KMS-11 (cell line): ENCODE measurements around the gene ZNF580.

ENCODE experiments used
- H2AFZ ChIP-seq: fragments of 200-600 bp; sonication (generic); 2 replicates; pipeline ENCODE4 v1.6.1; 2016; ENCODE audit warnings: antibody characterized with exemption, mixed run types, low read depth
- H3K27ac ChIP-seq: fragments of 200-600 bp; sonication (generic); 2 replicates; pipeline ENCODE4 v1.6.1; 2016; ENCODE audit warnings: mild to moderate bottlenecking, mixed run types
- H3K27me3 ChIP-seq: fragments of 200-600 bp; sonication (generic); 2 replicates; pipeline ENCODE4 v1.6.1; 2017; ENCODE audit warnings: mild to moderate bottlenecking, low read depth, mixed run types, moderate library complexity; ENCODE audit not compliant: insufficient read depth
- H3K36me3 ChIP-seq: fragments of 200-600 bp; sonication (generic); 2 replicates; pipeline ENCODE4 v1.6.1; 2017; ENCODE audit warnings: mild to moderate bottlenecking, mixed run types; ENCODE audit not compliant: insufficient read depth
- H3K4me1 ChIP-seq: fragments of 200-600 bp; sonication (generic); 2 replicates; pipeline ENCODE4 v1.6.1; 2016; ENCODE audit warnings: mild to moderate bottlenecking, low read depth, mixed run types; ENCODE audit not compliant: poor library complexity, severe bottlenecking
- H3K4me2 ChIP-seq: fragments of 200-600 bp; sonication (generic); 2 replicates; pipeline ENCODE4 v1.7.0; 2016; ENCODE audit warnings: mild to moderate bottlenecking, mixed run types
- H3K4me3 ChIP-seq: fragments of 200-600 bp; sonication (generic); IDR thresholded peaks from 2 replicates; pipeline ENCODE4 v1.6.1; 2017; ENCODE audit warnings: low read depth, low read length, mixed read lengths; ENCODE audit not compliant: insufficient read depth
- H3K79me2 ChIP-seq: fragments of 200-600 bp; sonication (generic); 2 replicates; pipeline ENCODE4 v1.6.1; 2016; ENCODE audit warnings: low read depth, mixed run types; ENCODE audit not compliant: insufficient read depth
- H3K9ac ChIP-seq: fragments of 200-600 bp; sonication (generic); 2 replicates; pipeline ENCODE4 v1.6.1; 2016; ENCODE audit warnings: mild to moderate bottlenecking, mixed run types
- H4K20me1 ChIP-seq: fragments of 200-600 bp; sonication (generic); 2 replicates; pipeline ENCODE4 v1.6.1; 2016; ENCODE audit warnings: mild to moderate bottlenecking, mixed run types; ENCODE audit not compliant: insufficient read depth
- CTCF ChIP-seq: fragments of 200-600 bp; sonication (generic); conservative IDR thresholded peaks from 2 replicates; pipeline ENCODE4 v1.6.1; 2017; ENCODE audit warnings: low read depth, mild to moderate bottlenecking, antibody characterized with exemption, low read length, moderate library complexity, mixed read lengths

The ZNF580 gene

DNA sequence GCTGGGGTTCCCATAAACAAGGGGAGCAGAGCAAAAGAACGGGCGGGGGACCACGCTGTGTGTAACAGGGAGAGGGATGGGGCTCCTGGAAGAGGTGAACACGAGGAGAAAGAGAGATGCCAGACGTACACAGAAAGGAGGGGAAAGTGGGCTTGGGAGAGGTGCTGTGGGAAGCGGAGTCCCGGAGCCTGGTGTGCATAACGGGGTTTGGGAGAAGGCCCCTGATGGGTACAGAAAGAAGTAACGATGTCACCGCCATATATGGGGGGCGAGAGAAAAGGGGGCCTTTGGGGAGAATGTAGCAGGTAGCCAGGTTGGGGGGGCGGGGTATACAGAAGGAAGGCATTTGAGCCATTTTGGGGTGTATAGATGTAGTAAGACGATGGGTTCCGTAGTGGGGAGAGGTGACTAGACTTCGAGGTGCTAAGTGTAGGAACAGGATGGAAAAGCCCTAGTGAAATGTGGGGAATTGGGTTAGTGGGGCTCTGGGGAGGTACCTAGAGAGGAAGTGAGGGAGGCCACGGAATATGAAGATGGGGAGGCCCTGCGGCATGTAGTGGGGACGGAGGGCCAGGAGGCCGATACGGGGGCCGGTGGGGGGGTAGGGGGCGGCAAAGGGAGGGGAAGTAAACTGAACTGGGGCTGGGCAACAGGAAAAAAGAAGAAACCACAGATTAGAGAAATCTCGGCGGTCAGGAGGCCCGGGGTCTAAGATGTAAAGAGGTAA, 787 bp downstream of the ZNF580 start:
- H2AFZ ChIP-seq: peak overlapping the region; percentile 34

GRCh38 chr19:55642153-55643002, 1.6 kb downstream of the ZNF580 start:
- Histone ChIP-seq H4K20me1 (no peaks in the 10 kb centered on the region), H3K36me3 (no peaks in the 10 kb centered on the region), H2AFZ (no peak overlapping the region; the same call in 1 of the 2 replicates), H3K27ac (peak overlapping the region; percentile 81), H3K4me1 (peaks cover 22% of the 10 kb centered on the region), H3K4me3 (no peak overlapping the region), H3K79me2 (peaks cover 40% of the 10 kb centered on the region), H3K4me2 (peak overlapping the region; percentile 99), H3K9ac (peak overlapping the region; percentile 87), H3K27me3 (no peaks in the 10 kb centered on the region)
- TF ChIP-seq CTCF: no peak

More for the DNA sequence above, 787 bp downstream of the ZNF580 start:
- Histone ChIP-seq H3K9ac (peak overlapping the region; percentile 87), H3K27me3 (no peaks in the 10 kb centered on the region), H3K36me3 (no peaks in the 10 kb centered on the region), H4K20me1 (no peaks in the 10 kb centered on the region), H3K79me2 (peaks cover 43% of the 10 kb centered on the region), H3K4me3 (no peak overlapping the region), H3K4me1 (peaks cover 22% of the 10 kb centered on the region), H3K4me2 (peak overlapping the region; percentile 99), H3K27ac (peak overlapping the region; percentile 81)
- no peak for TF ChIP-seq CTCF

GRCh38 chr19:55643003-55643886, 2.4 kb downstream of the ZNF580 start, which contains the start of gene ZNF581:
Gene ZNF581 (plus strand): TSS chr19:55643649. CDS start chr19:55644572, 923 bp downstream.
- no peaks in the 10 kb centered on the region for H3K27me3 ChIP-seq
- H3K4me2 ChIP-seq: peak within 1 kb of the TSS; percentile 99
- H4K20me1 ChIP-seq: no peaks in the 10 kb centered on the region
- no peak within 1 kb of the TSS for H2AFZ ChIP-seq
- H3K36me3 ChIP-seq: no peaks in the 10 kb centered on the region
- peak within 1 kb of the TSS; percentile 81 for H3K27ac ChIP-seq
- peaks cover 36% of the 10 kb centered on the region for H3K79me2 ChIP-seq
- H3K4me1 ChIP-seq: peaks cover 22% of the 10 kb centered on the region
- no peak within 1 kb of the TSS for H3K4me3 ChIP-seq
- peak within 1 kb of the TSS; percentile 87 for H3K9ac ChIP-seq
- no peak for TF ChIP-seq CTCF

- Histone ChIP-seq H3K4me1 (peaks cover 17% of the 10 kb centered on the region), H3K36me3 (no peaks in the 10 kb centered on the region)
These were observed 3.0 kb downstream of the ZNF580 start for GRCh38 chr19:55643887-55644176.

More at GRCh38 chr19:55643887-55644176, 3.0 kb downstream of the ZNF580 start:
- Histone ChIP-seq H3K4me3 (no peak overlapping the region), H3K79me2 (peaks cover 36% of the 10 kb centered on the region), H3K27ac (peak overlapping the region; percentile 81), H3K9ac (peak overlapping the region; percentile 87), H2AFZ (no peak overlapping the region), H3K27me3 (no peaks in the 10 kb centered on the region), H3K4me2 (peak overlapping the region; percentile 76; the same call in 1 of the 2 replicates), H4K20me1 (no peaks in the 10 kb centered on the region)
- TF ChIP-seq CTCF: no peak
